ENCODE data around the gene ATP8A2.

The ATP8A2 gene

GRCh38 chr13:25719666-25720065 is 347.9 kb downstream of the ATP8A2 start:
- ChIA-PET CTCF (interaction anchor here (1.5 kb wide), 1 partner anchor 66 kb away, joined by 3 read pairs; no protein-coding TSS in a partner anchor), POLR2A (no interaction called here)
- DNase-seq (ENCODE audit: extremely low spot score), result no peak
- TF ChIP-seq, protein P1, sequence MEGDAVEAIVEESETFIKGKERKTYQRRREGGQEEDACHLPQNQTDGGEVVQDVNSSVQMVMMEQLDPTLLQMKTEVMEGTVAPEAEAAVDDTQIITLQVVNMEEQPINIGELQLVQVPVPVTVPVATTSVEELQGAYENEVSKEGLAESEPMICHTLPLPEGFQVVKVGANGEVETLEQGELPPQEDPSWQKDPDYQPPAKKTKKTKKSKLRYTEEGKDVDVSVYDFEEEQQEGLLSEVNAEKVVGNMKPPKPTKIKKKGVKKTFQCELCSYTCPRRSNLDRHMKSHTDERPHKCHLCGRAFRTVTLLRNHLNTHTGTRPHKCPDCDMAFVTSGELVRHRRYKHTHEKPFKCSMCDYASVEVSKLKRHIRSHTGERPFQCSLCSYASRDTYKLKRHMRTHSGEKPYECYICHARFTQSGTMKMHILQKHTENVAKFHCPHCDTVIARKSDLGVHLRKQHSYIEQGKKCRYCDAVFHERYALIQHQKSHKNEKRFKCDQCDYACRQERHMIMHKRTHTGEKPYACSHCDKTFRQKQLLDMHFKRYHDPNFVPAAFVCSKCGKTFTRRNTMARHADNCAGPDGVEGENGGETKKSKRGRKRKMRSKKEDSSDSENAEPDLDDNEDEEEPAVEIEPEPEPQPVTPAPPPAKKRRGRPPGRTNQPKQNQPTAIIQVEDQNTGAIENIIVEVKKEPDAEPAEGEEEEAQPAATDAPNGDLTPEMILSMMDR (IDR thresholded peaks at IDR 0.05; ENCODE audit: control extremely low read depth, extremely low read depth, low read depth, missing control alignments), result no peak

DNA sequence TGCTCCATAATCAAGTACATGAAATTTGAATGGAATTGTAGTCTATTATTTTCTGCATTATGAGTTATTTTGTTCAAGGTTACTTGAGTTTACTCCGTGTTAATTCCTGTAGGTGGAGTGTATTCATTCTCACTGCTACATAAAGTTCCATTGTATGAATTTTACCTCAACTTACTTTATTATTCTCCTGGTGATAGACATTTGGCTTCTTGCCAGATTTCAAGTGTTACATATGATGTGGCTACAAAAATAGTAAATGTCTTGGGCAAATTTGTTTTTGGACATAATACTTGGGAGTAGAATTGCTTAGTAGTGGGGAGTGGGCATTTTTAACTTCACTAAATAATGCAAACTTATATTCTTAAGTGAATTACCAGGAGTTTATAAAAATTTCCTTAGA is 351.1 kb downstream of the ATP8A2 start:
- TF ChIP-seq, protein P1 (IDR thresholded peaks at IDR 0.05; ENCODE audit: control extremely low read depth, extremely low read depth, low read depth, missing control alignments), result no peak
- CTCF ChIA-PET, result no interaction called here
- no peak for DNase-seq (ENCODE audit: extremely low spot score)
- POLR2A ChIA-PET, result no interaction called here

DNA sequence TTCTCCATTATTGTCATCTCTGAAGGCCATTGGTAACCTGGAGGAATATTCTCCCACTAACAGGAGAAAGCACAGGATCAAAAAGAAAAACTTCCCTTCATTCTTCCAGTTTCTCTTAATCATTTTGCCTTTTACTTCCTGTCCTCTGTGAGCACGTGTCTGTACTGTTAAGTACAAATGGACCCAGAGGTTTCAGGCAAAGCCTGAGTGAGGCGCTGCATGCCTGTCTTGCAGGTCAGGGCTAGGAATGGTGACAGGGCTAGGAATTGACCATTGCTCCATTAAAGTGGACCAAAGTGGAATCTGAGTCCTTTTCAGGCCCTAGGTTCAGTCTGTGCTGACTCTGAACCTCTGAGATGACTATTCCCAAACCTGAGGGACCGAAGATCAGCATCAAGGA is 353.3 kb downstream of the ATP8A2 start:
- TF ChIP-seq, protein P1 (IDR thresholded peaks at IDR 0.05; ENCODE audit: control extremely low read depth, extremely low read depth, low read depth, missing control alignments), result no peak
- DNase-seq (ENCODE audit: extremely low spot score), result no peak
- ChIA-PET POLR2A (no interaction called here), CTCF (no interaction called here)

DNA sequence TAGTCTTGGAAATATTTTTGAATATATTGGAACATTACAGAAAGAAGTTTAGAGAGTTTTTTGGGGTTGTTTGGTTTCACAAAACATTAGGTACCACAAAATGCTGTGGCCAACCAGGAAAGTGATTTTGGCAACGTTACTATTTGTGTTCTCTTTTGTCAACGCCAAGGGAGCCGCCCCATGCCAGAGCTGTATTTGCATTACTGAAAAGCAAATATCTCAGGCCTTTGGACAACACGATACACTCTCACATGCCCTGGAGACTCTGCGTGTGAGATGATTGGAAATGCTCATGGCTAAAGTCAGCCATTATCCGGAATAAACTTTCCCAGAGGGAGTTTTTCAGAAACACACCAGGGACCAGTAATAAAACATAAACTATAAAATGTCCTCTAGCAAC is 355.5 kb downstream of the ATP8A2 start:
- ChIA-PET CTCF (no interaction called here), POLR2A (no interaction called here)
- no peak for DNase-seq (ENCODE audit: extremely low spot score)
- TF ChIP-seq, protein P1 (IDR thresholded peaks at IDR 0.05; ENCODE audit: control extremely low read depth, extremely low read depth, low read depth, missing control alignments), result no peak

GRCh38 chr13:25727810-25728209 is 356.0 kb downstream of the ATP8A2 start:
- no peak for DNase-seq (ENCODE audit: extremely low spot score)
- ChIA-PET POLR2A (no interaction called here), CTCF (no interaction called here)
- TF ChIP-seq, protein P1 (IDR thresholded peaks at IDR 0.05; ENCODE audit: control extremely low read depth, extremely low read depth, low read depth, missing control alignments), result no peak

- ChIA-PET CTCF (interaction anchor here (1.2 to 1.5 kb wide), 2 partner anchors 11 to 17 kb away, joined by 3 to 6 read pairs; no protein-coding TSS in a partner anchor), POLR2A (no interaction called here)
- DNase-seq (ENCODE audit: extremely low spot score), result no peak
- TF ChIP-seq, protein P1 (IDR thresholded peaks at IDR 0.05; ENCODE audit: control extremely low read depth, extremely low read depth, low read depth, missing control alignments), result no peak
These were observed 357.4 kb downstream of the ATP8A2 start for GRCh38 chr13:25729201-25729600.

- no peak for DNase-seq (ENCODE audit: extremely low spot score)
- ChIA-PET POLR2A (no interaction called here), CTCF (interaction anchor here (1.2 to 1.3 kb wide), 2 partner anchors 12 to 102 kb away, joined by 3 read pairs; no protein-coding TSS in a partner anchor)
- TF ChIP-seq, protein P1 (IDR thresholded peaks at IDR 0.05; ENCODE audit: control extremely low read depth, extremely low read depth, low read depth, missing control alignments), result no peak
These were observed 359.3 kb downstream of the ATP8A2 start for GRCh38 chr13:25731037-25731436.
